Caco-2 (cell line): ENCODE results near the gene DPH3. TPM values are rescaled to one million over a fixed set of nuclear protein-coding genes. Genes with fewer than 3 reads are reported as not detected.

Experiments
- BruUV-seq: library from RNA; stranded (reverse); fragments of 400-500 nt; replicated peaks from 2 replicates; lab custom pipeline; 2021; lab: Mats Ljungman, UMichigan
- CTCF ChIA-PET: fragments of 300-600 bp; sonication (Branson Sonifier 250); formaldehyde crosslinking; loops from one replicate; lab custom pipeline; 2022; ENCODE audit warnings: antibody characterized with exemption; lab: Charles Lee
- POLR2A ChIA-PET: fragments of 300-600 bp; sonication (Branson Sonifier 250); formaldehyde crosslinking; loops from one replicate; lab custom pipeline; 2022; ENCODE audit warnings: antibody characterized with exemption; lab: Charles Lee
- DNase-seq, 2 experiments: peaks; one replicate each; pipeline versions ENCODE4 v3.0.0 to v3.0.0-alpha.2; 2020 to 2022
- H3K27me3 ChIP-seq: replicated peaks from 2 replicates; pipeline ENCODE4 v1.6.0; 2011; ENCODE audit warnings: low read length; ENCODE audit not compliant: control insufficient read depth, insufficient read depth
- H3K36me3 ChIP-seq: 2 replicates; pipeline ENCODE4 v1.5.1; 2011; ENCODE audit warnings: low read length; ENCODE audit not compliant: control insufficient read depth, insufficient read depth
- H3K4me1 ChIP-seq: fragments of 250-450 bp; sonication (Bioruptor Pico); 2 replicates; pipeline ENCODE4 v1.5.1; 2020; ENCODE audit warnings: mild to moderate bottlenecking
- H3K4me3 ChIP-seq: 2 replicates; pipeline ENCODE4 v1.5.1; 2011; ENCODE audit warnings: low read depth, mild to moderate bottlenecking, control low read depth, low read length
- H3K9me3 ChIP-seq: fragments of 250-450 bp; sonication (Bioruptor Pico); 2 replicates; pipeline ENCODE4 v1.5.1; 2020; ENCODE audit warnings: mild to moderate bottlenecking, moderate library complexity
- H3K27ac Mint-ChIP-seq: one replicate; pipeline ENCODE4 v1.8.0; 2022; ENCODE audit warnings: mixed read lengths; ENCODE audit not compliant: unreplicated experiment
- H3K27me3 Mint-ChIP-seq: one replicate; pipeline ENCODE4 v1.8.0; 2022; ENCODE audit warnings: mixed read lengths; ENCODE audit not compliant: insufficient read depth, unreplicated experiment
- H3K36me3 Mint-ChIP-seq: one replicate; pipeline ENCODE4 v1.8.0; 2022; ENCODE audit warnings: mild to moderate bottlenecking, mixed read lengths; ENCODE audit not compliant: insufficient read depth, unreplicated experiment
- H3K4me1 Mint-ChIP-seq: one replicate; pipeline ENCODE4 v1.8.0; 2022; ENCODE audit warnings: low read depth, mixed read lengths; ENCODE audit not compliant: unreplicated experiment
- H3K4me3 Mint-ChIP-seq: one replicate; pipeline ENCODE4 v1.8.0; 2022; ENCODE audit warnings: mild to moderate bottlenecking, moderate library complexity, mixed read lengths; ENCODE audit not compliant: unreplicated experiment
- H3K9me3 Mint-ChIP-seq: one replicate; pipeline ENCODE4 v1.8.0; 2022; ENCODE audit warnings: mixed read lengths; ENCODE audit not compliant: unreplicated experiment
- intact Hi-C: fragments of 100-400 bp; cut with micrococcal nuclease; formaldehyde crosslinking; loops from one replicate; pipeline ENCODE4 v1.10.0; 2022; ENCODE audit not compliant: unreplicated experiment
- total RNA-seq: library from RNA; stranded (reverse); gene quantifications from 2 replicates; pipeline ENCODE4 v1.2.3, GENCODE V29; 2022
- TF ChIP-seq, protein P1 (sequence below), 2 experiments: fragments of 200-600 bp in 1 of 2; IDR thresholded peaks; 1 replicate in 1 of 2; 2 replicates in 1 of 2; pipeline versions ENCODE4 v1.5.1 to v1.8.0; 2011 to 2022; ENCODE audit warnings: antibody characterized with exemption in 1 of 2, control low read depth in 1 of 2, inconsistent platforms in 1 of 2, low read depth in 1 of 2, low read length in 1 of 2, mild to moderate bottlenecking in 1 of 2, moderate library complexity in 1 of 2; ENCODE audit not compliant: insufficient read depth in 1 of 2, severe bottlenecking in 1 of 2, unreplicated experiment in 1 of 2

The DPH3 gene
- total RNA-seq, 1 experiment from 2014 or later: 30.0 TPM

DNA sequence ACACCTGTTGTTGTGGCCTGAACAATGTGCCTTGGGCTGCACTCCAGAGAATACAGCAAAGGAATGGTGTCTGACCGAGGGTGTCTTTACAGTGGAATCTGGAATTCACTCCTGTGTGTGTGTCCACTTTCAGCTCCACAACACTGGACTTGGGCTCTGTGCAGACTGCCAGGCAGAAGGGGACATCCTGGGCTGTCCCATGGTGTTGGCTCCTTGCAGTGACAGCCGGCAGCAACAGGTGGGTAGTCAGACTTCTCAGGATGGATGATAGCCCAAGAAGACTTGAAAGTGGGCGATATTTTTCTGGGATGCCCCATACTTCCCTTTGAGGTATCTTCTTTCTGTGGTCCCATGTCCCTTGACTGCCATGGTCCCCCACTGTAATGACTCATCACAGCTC is 45.0 kb downstream of the DPH3 start:
- no peaks in the 10 kb centered on the region for H3K9me3 Mint-ChIP-seq
- intact Hi-C loops: no loop called here
- Histone ChIP-seq H3K9me3 (no peaks in the 10 kb centered on the region), H3K4me1 (no peaks in the 10 kb centered on the region), H3K36me3 (no peaks in the 10 kb centered on the region), H3K27me3 (no peaks in the 10 kb centered on the region; the same call in 1 of the 2 replicates), H3K4me3 (no peak overlapping the region)
- no peaks in the 10 kb centered on the region for H3K36me3 Mint-ChIP-seq
- H3K27ac Mint-ChIP-seq: no peak overlapping the region
- no TSS peak for BruUV-seq
- CTCF ChIA-PET: no interaction called here
- H3K4me3 Mint-ChIP-seq: no peak overlapping the region
- TF ChIP-seq, protein P1, sequence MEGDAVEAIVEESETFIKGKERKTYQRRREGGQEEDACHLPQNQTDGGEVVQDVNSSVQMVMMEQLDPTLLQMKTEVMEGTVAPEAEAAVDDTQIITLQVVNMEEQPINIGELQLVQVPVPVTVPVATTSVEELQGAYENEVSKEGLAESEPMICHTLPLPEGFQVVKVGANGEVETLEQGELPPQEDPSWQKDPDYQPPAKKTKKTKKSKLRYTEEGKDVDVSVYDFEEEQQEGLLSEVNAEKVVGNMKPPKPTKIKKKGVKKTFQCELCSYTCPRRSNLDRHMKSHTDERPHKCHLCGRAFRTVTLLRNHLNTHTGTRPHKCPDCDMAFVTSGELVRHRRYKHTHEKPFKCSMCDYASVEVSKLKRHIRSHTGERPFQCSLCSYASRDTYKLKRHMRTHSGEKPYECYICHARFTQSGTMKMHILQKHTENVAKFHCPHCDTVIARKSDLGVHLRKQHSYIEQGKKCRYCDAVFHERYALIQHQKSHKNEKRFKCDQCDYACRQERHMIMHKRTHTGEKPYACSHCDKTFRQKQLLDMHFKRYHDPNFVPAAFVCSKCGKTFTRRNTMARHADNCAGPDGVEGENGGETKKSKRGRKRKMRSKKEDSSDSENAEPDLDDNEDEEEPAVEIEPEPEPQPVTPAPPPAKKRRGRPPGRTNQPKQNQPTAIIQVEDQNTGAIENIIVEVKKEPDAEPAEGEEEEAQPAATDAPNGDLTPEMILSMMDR (IDR thresholded peaks at IDR 0.05; ENCODE audit: insufficient read depth in 1 of 2, low read depth in 1 of 2, low read length in 1 of 2, severe bottlenecking in 1 of 2, unreplicated experiment in 1 of 2): no peak
- no peak for DNase-seq
- POLR2A ChIA-PET: no interaction called here
- H3K27me3 Mint-ChIP-seq: no peaks in the 10 kb centered on the region
- H3K4me1 Mint-ChIP-seq: no peaks in the 10 kb centered on the region

GRCh38 chr3:16216373-16216935 is 48.3 kb downstream of the DPH3 start:
- Histone ChIP-seq H3K4me3 (no peak overlapping the region), H3K9me3 (no peaks in the 10 kb centered on the region), H3K36me3 (no peaks in the 10 kb centered on the region), H3K4me1 (no peaks in the 10 kb centered on the region), H3K27me3 (no peaks in the 10 kb centered on the region; the same call in none of the 2 replicates)
- Mint-ChIP-seq H3K36me3 (no peaks in the 10 kb centered on the region), H3K27me3 (peaks cover 3% of the 10 kb centered on the region), H3K27ac (no peak overlapping the region), H3K4me3 (no peak overlapping the region), H3K9me3 (no peaks in the 10 kb centered on the region), H3K4me1 (no peaks in the 10 kb centered on the region)
- no peak for DNase-seq
- CTCF ChIA-PET: no interaction called here
- BruUV-seq: no TSS peak
- POLR2A ChIA-PET: interaction anchor here (0.6 kb wide), 1 partner anchor 156 kb away, joined by 7 read pairs; no protein-coding TSS in a partner anchor
- TF ChIP-seq, protein P1 (IDR thresholded peaks at IDR 0.05; ENCODE audit: insufficient read depth in 1 of 2, low read depth in 1 of 2, low read length in 1 of 2, severe bottlenecking in 1 of 2, unreplicated experiment in 1 of 2): no peak
- intact Hi-C loops: no loop called here

DNA sequence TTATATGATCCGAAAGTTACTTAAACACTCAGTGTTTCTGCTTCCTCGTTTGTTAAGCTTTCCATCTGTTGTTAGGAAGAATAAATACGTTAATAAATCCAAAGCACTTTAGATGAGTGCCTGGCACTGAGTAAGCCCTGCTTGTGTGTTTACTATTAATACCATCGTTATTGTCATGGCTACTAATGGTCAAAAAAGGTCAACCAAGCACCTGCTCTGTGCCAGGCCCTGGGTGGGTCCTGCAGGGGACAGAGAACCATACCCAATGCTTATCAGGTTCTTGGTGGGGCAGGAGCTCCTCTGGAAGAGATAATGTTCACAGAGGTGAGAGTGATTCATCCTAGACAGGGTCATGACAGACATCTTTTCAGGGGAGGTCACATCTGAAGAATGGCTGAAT is 50.4 kb downstream of the DPH3 start:
- TF ChIP-seq, protein P1 (IDR thresholded peaks at IDR 0.05; ENCODE audit: insufficient read depth in 1 of 2, low read depth in 1 of 2, low read length in 1 of 2, severe bottlenecking in 1 of 2, unreplicated experiment in 1 of 2): no peak
- Mint-ChIP-seq H3K4me3 (no peak overlapping the region), H3K27ac (no peak overlapping the region), H3K4me1 (no peaks in the 10 kb centered on the region), H3K36me3 (no peaks in the 10 kb centered on the region), H3K27me3 (peaks cover 3% of the 10 kb centered on the region), H3K9me3 (no peaks in the 10 kb centered on the region)
- intact Hi-C loops: no loop called here
- ChIA-PET CTCF (no interaction called here), POLR2A (no interaction called here)
- H3K27me3 ChIP-seq: no peaks in the 10 kb centered on the region; the same call in none of the 2 replicates
- H3K9me3 ChIP-seq: no peaks in the 10 kb centered on the region
- H3K4me1 ChIP-seq: no peaks in the 10 kb centered on the region
- no TSS peak for BruUV-seq
- H3K36me3 ChIP-seq: no peaks in the 10 kb centered on the region
- DNase-seq: no peak
- H3K4me3 ChIP-seq: no peak overlapping the region
